Measurements from ENCODE around the gene SYTL1.

SYTL1 gene

DNA sequence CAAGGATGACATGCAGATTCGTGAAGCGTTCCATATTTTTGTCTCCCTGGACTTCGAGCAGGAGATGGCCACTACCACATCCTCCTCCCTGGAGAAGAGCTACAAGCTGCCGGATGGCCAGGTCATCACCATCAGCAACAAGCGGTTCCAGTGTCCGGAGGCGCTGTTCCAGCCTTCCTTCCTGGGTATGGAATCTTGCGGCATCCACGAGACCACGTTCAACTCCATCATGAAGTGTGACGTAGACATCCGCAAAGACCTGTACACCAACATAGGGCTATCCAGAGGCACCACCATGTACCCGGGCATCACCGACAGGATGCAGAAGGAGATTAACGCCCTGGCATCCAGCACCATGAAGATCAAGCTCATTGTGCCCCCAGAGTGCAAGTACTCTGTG, 16.5 kb upstream of the SYTL1 start:
- TF ChIP-seq ZBTB7A (IDR thresholded peaks at IDR 0.05; ENCODE audit: low read depth) = no peak
- no peak for TF ChIP-seq YY1 (IDR thresholded peaks at IDR 0.05; ENCODE audit: low read depth)
- TF ChIP-seq CEBPB (IDR thresholded peaks at IDR 0.05) = no peak
- no peak for TF ChIP-seq EGR1 (IDR thresholded peaks at IDR 0.05)
- TF ChIP-seq, protein P1, sequence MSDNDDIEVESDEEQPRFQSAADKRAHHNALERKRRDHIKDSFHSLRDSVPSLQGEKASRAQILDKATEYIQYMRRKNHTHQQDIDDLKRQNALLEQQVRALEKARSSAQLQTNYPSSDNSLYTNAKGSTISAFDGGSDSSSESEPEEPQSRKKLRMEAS (IDR thresholded peaks at IDR 0.05) = no peak
- no peak for TF ChIP-seq REST (IDR thresholded peaks at IDR 0.05; ENCODE audit: low read depth)
- TF ChIP-seq EP300 (IDR thresholded peaks at IDR 0.05; ENCODE audit: borderline replicate concordance) = no peak
- TF ChIP-seq RAD21 (IDR thresholded peaks at IDR 0.05; ENCODE audit: low read depth) = no peak
- no peak for TF ChIP-seq FOXM1 (IDR thresholded peaks at IDR 0.05; ENCODE audit: borderline replicate concordance, low read depth)
- no peak for TF ChIP-seq NFIC (IDR thresholded peaks at IDR 0.05)
- TF ChIP-seq, protein P2, sequence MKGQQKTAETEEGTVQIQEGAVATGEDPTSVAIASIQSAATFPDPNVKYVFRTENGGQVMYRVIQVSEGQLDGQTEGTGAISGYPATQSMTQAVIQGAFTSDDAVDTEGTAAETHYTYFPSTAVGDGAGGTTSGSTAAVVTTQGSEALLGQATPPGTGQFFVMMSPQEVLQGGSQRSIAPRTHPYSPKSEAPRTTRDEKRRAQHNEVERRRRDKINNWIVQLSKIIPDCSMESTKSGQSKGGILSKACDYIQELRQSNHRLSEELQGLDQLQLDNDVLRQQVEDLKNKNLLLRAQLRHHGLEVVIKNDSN (IDR thresholded peaks at IDR 0.05) = no peak
- TF ChIP-seq TEAD4 (IDR thresholded peaks at IDR 0.05) = no peak
- no peak for TF ChIP-seq TCF12 (IDR thresholded peaks at IDR 0.05; ENCODE audit: low read depth)
- TF ChIP-seq TAF1 (IDR thresholded peaks at IDR 0.05; ENCODE audit: low read depth) = no peak
- TF ChIP-seq CREB1 (IDR thresholded peaks at IDR 0.05; ENCODE audit: low read depth) = no peak

DNA sequence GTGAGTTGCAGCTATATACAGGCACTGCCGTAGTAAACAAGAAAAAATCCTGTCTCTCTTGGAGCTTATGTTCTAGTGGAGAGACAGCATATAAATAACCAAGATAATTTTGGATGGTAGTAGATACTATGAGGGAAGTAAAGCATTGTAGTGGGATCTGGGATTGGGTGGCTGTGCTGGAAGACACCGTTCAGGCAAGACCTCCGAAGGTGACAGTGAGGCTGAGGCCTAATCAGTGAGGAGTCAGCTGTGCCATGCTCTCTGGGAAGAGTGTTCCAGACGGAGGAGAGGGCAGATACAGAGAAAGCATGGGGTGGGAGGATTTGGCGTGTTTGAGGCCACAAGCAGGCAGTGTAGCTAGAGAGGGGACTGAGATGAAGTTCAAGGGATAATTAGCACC, 13.9 kb upstream of the SYTL1 start:
- TF ChIP-seq RAD21 (IDR thresholded peaks at IDR 0.05; ENCODE audit: low read depth) = no peak
- TF ChIP-seq FOXM1 (IDR thresholded peaks at IDR 0.05; ENCODE audit: borderline replicate concordance, low read depth) = no peak
- TF ChIP-seq CEBPB (IDR thresholded peaks at IDR 0.05) = no peak
- TF ChIP-seq NFIC (IDR thresholded peaks at IDR 0.05) = no peak
- no peak for TF ChIP-seq EP300 (IDR thresholded peaks at IDR 0.05; ENCODE audit: borderline replicate concordance)
- no peak for TF ChIP-seq TAF1 (IDR thresholded peaks at IDR 0.05; ENCODE audit: low read depth)
- no peak for TF ChIP-seq ZBTB7A (IDR thresholded peaks at IDR 0.05; ENCODE audit: low read depth)
- TF ChIP-seq, protein P2 (IDR thresholded peaks at IDR 0.05) = no peak
- no peak for TF ChIP-seq CREB1 (IDR thresholded peaks at IDR 0.05; ENCODE audit: low read depth)
- no peak for TF ChIP-seq EGR1 (IDR thresholded peaks at IDR 0.05)
- TF ChIP-seq TEAD4 (IDR thresholded peaks at IDR 0.05) = no peak
- TF ChIP-seq REST (IDR thresholded peaks at IDR 0.05; ENCODE audit: low read depth) = no peak
- TF ChIP-seq, protein P1 (IDR thresholded peaks at IDR 0.05) = no peak
- no peak for TF ChIP-seq TCF12 (IDR thresholded peaks at IDR 0.05; ENCODE audit: low read depth)
- no peak for TF ChIP-seq YY1 (IDR thresholded peaks at IDR 0.05; ENCODE audit: low read depth)

- no peak for TF ChIP-seq NFIC (IDR thresholded peaks at IDR 0.05)
- TF ChIP-seq TCF12 (IDR thresholded peaks at IDR 0.05; ENCODE audit: low read depth) = no peak
- TF ChIP-seq EP300 (IDR thresholded peaks at IDR 0.05; ENCODE audit: borderline replicate concordance) = no peak
- no peak for TF ChIP-seq CEBPB (IDR thresholded peaks at IDR 0.05)
- TF ChIP-seq CREB1 (IDR thresholded peaks at IDR 0.05; ENCODE audit: low read depth) = no peak
- TF ChIP-seq, protein P1 (IDR thresholded peaks at IDR 0.05) = no peak
- TF ChIP-seq REST (IDR thresholded peaks at IDR 0.05; ENCODE audit: low read depth) = no peak
- TF ChIP-seq, protein P2 (IDR thresholded peaks at IDR 0.05) = no peak
- no peak for TF ChIP-seq RAD21 (IDR thresholded peaks at IDR 0.05; ENCODE audit: low read depth)
- no peak for TF ChIP-seq ZBTB7A (IDR thresholded peaks at IDR 0.05; ENCODE audit: low read depth)
- no peak for TF ChIP-seq EGR1 (IDR thresholded peaks at IDR 0.05)
- TF ChIP-seq TEAD4 (IDR thresholded peaks at IDR 0.05) = no peak
- no peak for TF ChIP-seq YY1 (IDR thresholded peaks at IDR 0.05; ENCODE audit: low read depth)
- no peak for TF ChIP-seq TAF1 (IDR thresholded peaks at IDR 0.05; ENCODE audit: low read depth)
- TF ChIP-seq FOXM1 (IDR thresholded peaks at IDR 0.05; ENCODE audit: borderline replicate concordance, low read depth) = no peak
These were observed 11.0 kb upstream of the SYTL1 start for GRCh38 chr1:27330786-27331185.
